Renal cortex interstitium (tissue), 11 donors: ENCODE data around the gene PIGM. TPM values are rescaled to one million over a fixed set of nuclear protein-coding genes. Genes with fewer than 3 reads are reported as not detected.

Experiments
- DNase-seq, 11 donors: peaks; one replicate each; pipeline ENCODE4 v3.0.0-alpha.2; 2013; ENCODE audit warnings: low read depth in 9 of 11, low spot score in 4 of 11; ENCODE audit errors: extremely low read depth in 1 of 11
- polyA plus RNA-seq, 3 donors: library from polyadenylated mRNA; unstranded; fragments of 120-200 nt; gene quantifications; one replicate each; pipeline ENCODE4 v1.2.1, GENCODE V29; 2013; ENCODE audit not compliant: insufficient read length in 3 of 3

The PIGM gene
- polyA plus RNA-seq, 3 donors, result 11.7 to 13.0 (median 12.4) TPM

DNA sequence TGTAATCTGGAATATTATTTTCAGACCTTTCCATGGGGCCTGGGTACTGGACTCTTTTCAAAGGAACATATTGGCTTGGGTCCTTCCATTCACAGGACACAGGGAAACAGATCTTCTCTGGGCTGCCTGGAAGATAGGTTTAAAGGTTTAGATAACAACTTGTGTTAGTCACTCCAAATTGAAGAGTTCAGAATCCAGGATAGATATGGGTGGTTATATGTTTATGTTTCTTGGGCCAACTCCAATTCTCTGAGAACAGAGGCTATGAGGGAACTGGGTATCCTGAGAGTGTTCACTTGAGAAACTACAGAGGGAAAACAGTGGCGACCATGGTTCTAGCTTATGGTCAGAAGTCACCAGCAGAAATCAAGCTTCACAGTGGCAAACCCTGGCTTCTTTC, 8.7 kb upstream of the PIGM start:
- DNase-seq, result no peak

- peak in 2 of 11 donors; percentile 5 to 6 for DNase-seq
Observed at GRCh38 chr1:160032165-160032820, 503 bp upstream of the PIGM start.

DNA sequence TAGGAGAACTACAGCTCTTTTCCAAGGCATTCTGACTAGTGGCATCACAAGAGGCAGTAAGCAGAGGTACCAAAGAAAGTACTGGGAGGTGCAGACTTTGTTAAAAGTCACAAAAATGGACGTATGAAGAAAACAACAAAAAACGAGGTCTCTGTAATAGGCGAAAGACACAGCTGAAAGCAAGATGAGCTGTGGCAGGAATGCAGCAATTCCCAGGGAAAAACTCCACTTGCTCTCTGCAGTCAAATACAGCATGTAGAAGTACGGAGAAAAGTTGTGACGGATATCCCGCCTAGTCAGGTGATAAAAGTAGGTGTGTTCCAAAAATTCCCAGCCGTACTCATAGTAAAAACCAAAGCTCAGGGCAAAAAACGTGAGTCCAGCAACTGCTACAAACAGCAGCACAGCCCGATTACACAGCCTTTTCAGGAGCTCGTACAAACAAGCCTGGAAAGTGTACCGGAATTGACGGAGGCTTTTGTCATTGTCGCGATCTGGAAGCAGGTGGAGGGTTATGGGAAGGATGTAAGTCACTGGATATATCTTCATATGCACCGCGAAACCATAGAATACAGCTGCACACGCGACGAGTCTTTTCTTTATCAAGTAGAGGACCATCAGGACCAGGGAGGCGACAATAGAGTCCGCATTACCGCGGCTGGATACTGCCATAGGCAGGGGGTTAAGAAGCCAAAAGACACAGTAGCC, 979 bp downstream of the PIGM start:
- DNase-seq, result peak in 2 of 11 donors; percentile 4 to 8

DNA sequence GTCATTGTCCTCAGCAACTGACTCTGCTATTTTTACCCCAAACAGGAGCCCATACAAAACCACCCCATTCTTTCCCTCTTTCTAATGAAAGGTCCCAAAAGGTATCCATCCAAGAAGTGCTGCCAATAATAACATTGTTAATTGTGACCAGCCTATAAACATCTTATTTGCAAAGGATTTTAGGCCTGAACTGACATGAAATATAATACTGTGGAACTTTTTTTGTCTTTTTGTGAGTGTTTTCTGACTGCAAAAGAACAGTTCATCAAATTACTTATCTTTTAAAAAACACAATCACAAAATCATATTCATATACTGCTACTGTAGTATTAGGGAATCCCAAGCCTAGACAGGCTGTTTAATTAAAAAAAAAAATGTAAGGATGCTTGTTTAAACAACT, 3.4 kb downstream of the PIGM start:
- no peak for DNase-seq

DNA sequence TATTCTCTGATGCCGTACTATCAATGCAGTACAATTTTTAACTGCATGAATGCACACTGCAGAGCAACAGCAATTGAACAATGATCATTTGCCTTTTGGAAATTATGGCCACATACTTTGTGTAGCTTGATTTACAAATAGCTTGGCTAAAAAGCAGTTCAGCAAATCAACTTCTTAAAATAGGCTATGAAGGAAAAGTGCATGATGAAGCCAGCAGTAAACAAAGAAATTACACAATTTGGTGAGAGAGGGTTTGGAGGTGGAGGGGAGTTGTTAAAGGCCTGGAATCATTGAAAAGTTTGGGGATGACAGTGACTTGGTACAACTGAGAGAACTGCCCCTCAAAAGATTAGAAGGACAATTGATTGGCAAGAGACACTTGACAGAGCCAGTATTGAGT, 6.5 kb downstream of the PIGM start:
- DNase-seq, result no peak

DNA sequence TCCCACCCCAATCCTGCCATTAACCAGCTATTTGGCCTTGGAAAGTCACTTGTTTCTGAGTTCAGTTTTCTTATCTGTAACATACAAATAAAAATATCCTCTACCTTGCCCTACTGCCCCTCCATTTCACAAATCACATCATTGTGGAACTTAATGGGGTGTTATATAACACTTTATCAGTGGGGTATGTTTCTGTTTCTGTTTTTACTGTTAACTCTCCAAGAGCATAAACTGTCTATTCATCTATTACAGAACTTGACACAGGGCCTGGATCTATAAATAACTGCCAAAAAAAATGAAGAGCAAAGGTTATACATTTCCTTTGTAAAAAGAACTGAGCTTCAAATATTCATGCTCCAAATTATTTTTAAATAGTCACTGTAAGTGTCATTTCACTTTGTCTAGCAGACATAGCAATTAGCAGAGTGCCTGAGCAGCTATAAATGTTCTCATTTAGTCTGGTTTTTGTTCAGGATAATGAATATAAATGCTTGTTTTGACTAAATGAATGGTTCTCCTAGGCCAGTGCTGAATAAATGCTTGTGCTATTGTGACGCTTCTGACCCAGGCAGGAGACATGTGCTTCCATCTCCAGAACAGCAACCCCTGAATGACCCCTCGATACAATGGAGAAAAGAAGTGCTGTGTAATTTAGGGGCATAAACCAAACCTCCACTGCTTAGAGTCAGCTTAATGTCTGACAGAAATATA, 7.4 kb downstream of the PIGM start:
- no peak for DNase-seq

GRCh38 chr1:160022330-160023310, 9.2 kb downstream of the PIGM start:
- DNase-seq, result no peak

DNA sequence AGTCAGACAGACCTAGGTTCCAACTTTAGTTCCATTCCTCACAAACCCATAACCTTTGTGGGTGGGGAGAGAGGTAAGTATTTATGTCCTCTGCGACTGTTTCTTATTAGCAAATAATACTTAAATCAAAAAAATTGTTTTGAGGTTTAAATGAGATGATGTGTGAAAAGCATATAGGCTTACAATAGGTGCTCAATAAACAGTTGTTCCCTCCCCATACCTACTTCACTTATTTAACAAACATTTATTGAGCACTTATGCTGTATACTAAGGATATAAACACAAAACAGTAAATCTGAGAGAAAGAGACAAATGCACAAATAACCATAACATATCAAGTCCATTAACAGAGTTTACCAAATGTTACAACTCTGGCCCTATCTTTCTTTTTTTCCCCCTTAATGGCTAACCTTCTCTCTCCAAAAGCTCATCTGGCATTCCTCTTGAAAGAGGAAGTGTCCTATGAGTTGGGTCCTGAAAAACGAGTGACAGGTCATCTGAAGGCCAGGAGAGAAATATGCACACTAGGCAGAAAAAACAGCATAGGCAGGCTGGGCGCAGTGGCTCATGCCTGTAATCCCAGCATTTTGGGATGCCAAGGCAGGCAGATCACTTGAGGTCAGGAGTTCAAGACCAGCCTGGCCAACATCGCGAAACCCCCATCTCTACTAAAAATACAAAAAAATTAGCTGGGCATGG, 10.3 kb downstream of the PIGM start:
- DNase-seq, result no peak

DNA sequence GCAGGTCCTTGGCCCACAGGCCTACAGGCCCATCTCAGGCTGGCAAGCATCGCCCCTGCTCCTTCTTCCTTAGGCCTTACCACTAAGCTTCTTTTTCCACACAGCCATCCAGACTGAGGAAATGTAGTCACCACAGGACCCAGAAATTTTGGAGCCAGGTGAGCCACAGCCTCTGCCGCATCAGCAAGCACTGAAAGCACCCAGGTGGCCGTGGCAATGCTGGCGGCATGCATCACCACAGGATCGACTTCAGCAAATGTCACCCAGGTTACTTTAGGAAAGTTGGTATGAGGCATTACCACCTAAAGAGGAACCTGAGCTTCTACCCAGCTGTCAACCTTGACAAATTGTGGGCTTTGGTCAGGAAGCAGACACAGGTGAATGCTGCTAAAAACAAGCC, 11.6 kb downstream of the PIGM start:
- no peak for DNase-seq

- DNase-seq, result no peak
Observed at GRCh38 chr1:160018900-160019299, 12.9 kb downstream of the PIGM start.

GRCh38 chr1:160018347-160018746, 13.4 kb downstream of the PIGM start:
- no peak for DNase-seq

DNA sequence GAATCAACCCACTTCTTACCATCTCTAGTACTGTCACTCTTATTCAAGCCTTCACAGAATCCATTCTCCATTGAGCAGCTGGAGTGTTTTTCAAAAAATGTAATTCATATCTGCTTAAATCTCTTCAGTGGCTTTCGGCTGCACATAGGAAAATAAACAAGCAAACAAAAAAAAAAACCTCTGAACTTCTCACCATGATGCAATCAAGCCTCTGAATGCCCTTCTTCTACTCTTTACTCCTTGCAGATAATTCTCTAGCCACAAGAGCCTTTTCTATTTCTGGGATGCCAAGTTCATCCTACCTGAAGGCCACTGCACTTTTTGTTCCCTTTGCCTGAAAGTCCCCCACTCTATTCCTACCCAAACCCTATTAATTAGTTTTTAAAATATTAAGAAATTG, 14.2 kb downstream of the PIGM start:
- no peak for DNase-seq

DNA sequence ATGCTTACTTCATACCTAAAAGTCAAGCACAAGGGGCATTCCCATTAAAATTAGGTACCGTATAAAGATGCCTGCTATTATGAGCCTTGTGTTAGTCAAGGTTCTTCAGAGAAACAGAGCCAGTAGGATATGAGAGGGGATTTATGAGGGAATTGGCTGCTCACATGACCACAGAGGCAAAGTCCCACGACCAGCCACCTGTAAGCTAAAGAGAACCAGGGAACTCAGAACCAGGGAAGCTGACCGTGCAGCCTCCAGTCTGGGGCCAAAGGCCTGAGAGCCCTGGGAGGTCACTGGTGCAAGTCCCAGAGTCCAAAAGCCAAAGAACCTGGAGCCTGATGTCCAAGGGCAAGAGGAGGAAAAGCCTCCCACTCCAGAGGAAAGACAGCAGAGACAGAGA, 20.0 kb downstream of the PIGM start:
- DNase-seq, result no peak

DNA sequence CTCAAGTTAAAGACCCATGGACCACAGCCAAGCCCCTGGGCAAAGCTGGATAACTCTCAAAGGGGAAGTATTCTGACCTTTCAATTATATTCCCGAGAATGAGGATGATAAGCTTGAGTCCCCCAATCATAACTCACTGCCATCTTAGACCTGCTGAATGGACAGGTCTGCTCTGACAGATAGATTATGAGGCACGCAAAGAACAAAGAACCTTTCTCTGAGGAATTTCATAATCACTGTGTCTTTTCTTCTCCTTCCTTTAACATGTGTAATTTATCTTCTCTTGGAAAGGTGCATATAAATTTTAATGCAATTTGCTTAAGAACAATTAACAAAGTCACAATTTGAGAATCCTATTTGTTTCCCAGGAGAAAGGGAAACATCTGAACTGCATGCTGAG, 22.0 kb downstream of the PIGM start:
- DNase-seq, result no peak

- no peak for DNase-seq
Observed at GRCh38 chr1:160009081-160009480, 22.7 kb downstream of the PIGM start.

DNA sequence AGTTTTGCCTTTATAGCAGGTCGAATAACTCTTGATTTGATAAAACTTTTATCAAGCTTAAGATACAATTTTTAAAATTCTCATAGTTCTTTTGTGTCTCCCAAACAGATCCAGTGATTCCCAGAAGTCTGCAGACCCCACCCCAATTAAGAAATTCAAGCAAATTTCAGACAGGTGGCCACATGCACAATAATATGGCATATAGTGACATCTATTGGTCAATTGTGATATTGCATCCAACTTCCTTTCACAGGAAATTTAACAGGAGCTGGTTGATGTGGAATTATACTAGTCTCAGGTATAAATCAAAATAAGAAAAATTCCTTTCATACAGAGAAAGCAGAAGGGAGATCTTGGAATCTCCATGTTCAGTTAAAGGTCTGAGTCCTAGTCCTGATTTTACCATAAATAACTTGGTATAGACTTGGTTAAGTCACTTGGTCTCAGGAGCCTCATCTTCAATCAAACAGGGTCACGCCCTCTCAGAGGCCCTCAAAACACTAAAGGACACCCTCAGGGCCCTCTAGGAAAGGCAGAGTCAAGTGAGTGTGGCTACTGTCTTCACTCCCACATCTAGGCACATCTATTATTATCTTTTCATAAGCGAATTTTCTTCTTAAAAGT, 24.1 kb downstream of the PIGM start:
- DNase-seq, result peak in 4 of 11 donors; percentile 5 to 42 (median 18)

GRCh38 chr1:160006312-160006940, 25.4 kb downstream of the PIGM start:
- peak; percentile 26 to 60 (median 41) for DNase-seq

GRCh38 chr1:160005070-160005469, 26.7 kb downstream of the PIGM start:
- DNase-seq, result no peak
